ENCODE results near the gene IL10RA. TPM values are rescaled to one million over a fixed set of nuclear protein-coding genes. Genes with fewer than 3 reads are reported as not detected.

IL10RA gene
- total and polyA plus RNA-seq, 9 of the 15 experiments (the other 6 are each of a cell fraction or from before 2014, with no cell fraction given): 0.17 to 17.3 (median 2.9) TPM

GRCh38 chr11:118002541-118003423, 16.6 kb downstream of the IL10RA start (continued):
- TF ChIP-seq THRB (CRISPR knock-in tag; conservative IDR thresholded peaks at IDR 0.05) (no peak), DNMT1 (IDR thresholded peaks at IDR 0.05) (no peak), ZMIZ1 (IDR thresholded peaks at IDR 0.05; ENCODE audit: low read depth in 2 of 2, low read length in 2 of 2) (no peak), RBM22 (IDR thresholded peaks at IDR 0.05; ENCODE audit: low read depth, low read length, poor library complexity, severe bottlenecking) (no peak), SNIP1 (IDR thresholded peaks at IDR 0.05; ENCODE audit: low read depth) (no peak), ZNF518B (CRISPR knock-in tag; IDR thresholded peaks at IDR 0.05) (no peak), ZNF239 (CRISPR knock-in tag; IDR thresholded peaks at IDR 0.05) (no peak), DPF2 (IDR thresholded peaks at IDR 0.05) (peak; percentile 55), BRCA1 (IDR thresholded peaks at IDR 0.05) (no peak), BRCA1 (CRISPR knock-in tag; IDR thresholded peaks at IDR 0.05) (no peak), NELFE (IDR thresholded peaks at IDR 0.05; ENCODE audit: insufficient read depth, insufficient read length) (no peak), SRSF1 (IDR thresholded peaks at IDR 0.05; ENCODE audit: low read depth, low read length) (no peak), CREBBP (IDR thresholded peaks at IDR 0.05; ENCODE audit: low read depth, low read length) (no peak), ARID2 (IDR thresholded peaks at IDR 0.05) (peak; percentile 26; the same call in 1 of the 2 replicates), HNRNPL (IDR thresholded peaks at IDR 0.05; ENCODE audit: low read depth, low read length) (no peak), THAP7 (CRISPR knock-in tag; IDR thresholded peaks at IDR 0.05) (no peak; the same call in 1 of the 2 replicates)
